Coronary artery (tissue), 2 donors: Measurements from ENCODE around the gene NEDD4L.

ENCODE experiments used
- DNase-seq: peaks from one replicate; pipeline ENCODE4 v3.0.0-alpha.2; 2017; ENCODE audit warnings: low spot score
- H3K27ac ChIP-seq, 2 donors: fragments of 200-600 bp; sonication (generic); one replicate each; pipeline ENCODE4 v1.5.1; 2016 to 2019
- H3K4me3 ChIP-seq: fragments of 200-600 bp; sonication (generic); 2 replicates; pipeline ENCODE4 v1.5.1; 2016; ENCODE audit warnings: mild to moderate bottlenecking, moderate library complexity
- CTCF ChIP-seq: fragments of 200-600 bp; sonication (generic); IDR thresholded peaks from one replicate; pipeline ENCODE4 v1.5.1; 2019; ENCODE audit warnings: antibody characterized with exemption

Gene NEDD4L

GRCh38 chr18:58026395-58026794 lies 17.6 kb upstream of the NEDD4L start:
- Histone ChIP-seq H3K27ac (no peak overlapping the region), H3K4me3 (no peak overlapping the region)
- no peak for TF ChIP-seq CTCF
- DNase-seq = no peak

- DNase-seq = no peak
- no peak overlapping the region for H3K4me3 ChIP-seq
- no peak for TF ChIP-seq CTCF
- no peak overlapping the region for H3K27ac ChIP-seq
These were observed 17.2 kb upstream of the NEDD4L start for GRCh38 chr18:58026857-58027256.

GRCh38 chr18:58027341-58027740 lies 16.7 kb upstream of the NEDD4L start:
- Histone ChIP-seq H3K4me3 (no peak overlapping the region), H3K27ac (no peak overlapping the region)
- no peak for TF ChIP-seq CTCF
- DNase-seq = no peak

GRCh38 chr18:58028109-58028784 lies 15.8 kb upstream of the NEDD4L start:
- no peak for TF ChIP-seq CTCF

GRCh38 chr18:58032233-58032632 lies 11.8 kb upstream of the NEDD4L start:
- Histone ChIP-seq H3K27ac (no peak overlapping the region), H3K4me3 (no peak overlapping the region)
- no peak for DNase-seq
- TF ChIP-seq CTCF = no peak

More at GRCh38 chr18:58028109-58028784, 15.8 kb upstream of the NEDD4L start:
- no peak for DNase-seq
- Histone ChIP-seq H3K27ac (no peak overlapping the region), H3K4me3 (no peak overlapping the region)

GRCh38 chr18:58033216-58033615 lies 10.8 kb upstream of the NEDD4L start:
- no peak for TF ChIP-seq CTCF
- H3K4me3 ChIP-seq = no peak overlapping the region
- no peak for DNase-seq
- no peak overlapping the region for H3K27ac ChIP-seq

GRCh38 chr18:58034370-58034769 lies 9.7 kb upstream of the NEDD4L start:
- H3K27ac ChIP-seq = no peak overlapping the region
- DNase-seq = no peak
- H3K4me3 ChIP-seq = no peak overlapping the region
- no peak for TF ChIP-seq CTCF
